Muscle of arm (tissue), 14 donors: ENCODE measurements around the gene REC8. TPM values are rescaled to one million over a fixed set of nuclear protein-coding genes. Genes with fewer than 3 reads are reported as not detected.

ENCODE experiments used
- DNase-seq: peaks from one replicate; pipeline ENCODE4 v3.0.0-alpha.2; 2013
- long read RNA-seq, 11 donors: transcript quantifications; one replicate each; lab custom pipeline, GENCODE V29; 2026
- polyA plus RNA-seq, 12 donors: library from polyadenylated mRNA; unstranded; fragments of 120-200 nt; gene quantifications; one replicate each; pipeline ENCODE4 v1.2.1, GENCODE V29; 2013; ENCODE audit not compliant: insufficient read length in 12 of 12

REC8 gene
- 10 to 100 TPM in 4 of 12 donors, 1 to 10 TPM in 7, not detected in 1; 5.7 to 52.4 (median 8.6) TPM for polyA plus RNA-seq
- long read RNA-seq, donor 1, partial matches to known transcripts, result 87 of 131 reads
- long read RNA-seq, donor 1, other reads (novel, unspliced or antisense), result 32 of 131 reads
- long read RNA-seq, donor 2, result 0 reads
- long read RNA-seq, donor 3, result 0 reads
- long read RNA-seq, donor 4, partial matches to known transcripts, result 0 of 1 reads
- long read RNA-seq, donor 4, other reads (novel, unspliced or antisense), result 0 of 1 reads
- long read RNA-seq, donor 5, partial matches to known transcripts, result 0 of 1 reads
- long read RNA-seq, donor 5, other reads (novel, unspliced or antisense), result 0 of 1 reads
- long read RNA-seq, donor 6, result 0 reads
- long read RNA-seq, donor 7, partial matches to known transcripts, result 0 of 1 reads
- long read RNA-seq, donor 7, other reads (novel, unspliced or antisense), result 0 of 1 reads
- long read RNA-seq, donor 8, partial matches to known transcripts, result 0 of 1 reads
- long read RNA-seq, donor 8, other reads (novel, unspliced or antisense), result 0 of 1 reads
- long read RNA-seq, donor 9, result 0 reads
- long read RNA-seq, donor 10, result 0 reads
- long read RNA-seq, donor 11, result 0 reads

- peak; percentile 81 for DNase-seq
Measured at GRCh38 chr14:24171422-24172260, at the start of gene REC8. Gene REC8 (plus strand): TSS chr14:24172080. CDS start chr14:24172553, 473 bp downstream.

- no peak for DNase-seq
Measured at GRCh38 chr14:24122416-24122815, 49.5 kb upstream of the REC8 start.

- no peak for DNase-seq
Measured at GRCh38 chr14:24122898-24123297, 49.0 kb upstream of the REC8 start.

- no peak for DNase-seq
Measured at GRCh38 chr14:24123424-24124417, 48.2 kb upstream of the REC8 start.

- DNase-seq, result no peak
Measured at GRCh38 chr14:24126939-24127338, 44.9 kb upstream of the REC8 start.

GRCh38 chr14:24127673-24128072 is 44.2 kb upstream of the REC8 start:
- DNase-seq, result no peak

- no peak for DNase-seq
Measured at GRCh38 chr14:24129410-24129998, 42.4 kb upstream of the REC8 start.

- no peak for DNase-seq
Measured at GRCh38 chr14:24130380-24130716, 41.5 kb upstream of the REC8 start, which contains the start of gene FITM1. Gene FITM1 (plus strand): TSS chr14:24130659. CDS start chr14:24131564, 905 bp downstream.

GRCh38 chr14:24130717-24131548 is 40.9 kb upstream of the REC8 start:
- peak; percentile 64 for DNase-seq

GRCh38 chr14:24131549-24131966 is 40.3 kb upstream of the REC8 start:
- DNase-seq, result no peak

- DNase-seq, result no peak
Measured at GRCh38 chr14:24132061-24132685, 39.7 kb upstream of the REC8 start.

GRCh38 chr14:24132976-24133375 is 38.9 kb upstream of the REC8 start:
- no peak for DNase-seq

GRCh38 chr14:24133735-24134134 is 38.1 kb upstream of the REC8 start:
- DNase-seq, result no peak

GRCh38 chr14:24135584-24135833 is 36.4 kb upstream of the REC8 start:
- no peak for DNase-seq

- peak; percentile 90 for DNase-seq
Measured at GRCh38 chr14:24135834-24136683, 35.8 kb upstream of the REC8 start, which contains the start of gene PSME1. Gene PSME1 (plus strand): TSS chr14:24136194. CDS start chr14:24136263, 69 bp downstream.

GRCh38 chr14:24136684-24137528 is 35.0 kb upstream of the REC8 start:
- no peak for DNase-seq
